GM21619 (cell line): ENCODE measurements around the gene FFAR1.
A peak's percentile ranks its signal among the peaks of the same experiment; 100 is the strongest.
"Not testable (repeated sequence)": the region's sequence is repeated elsewhere in the genome, so short reads cannot be mapped to it uniquely, and the experiment has no call there.

ENCODE experiments used
- ATAC-seq: cut with Tn5 transposase; IDR thresholded peaks from one replicate; pipeline ENCODE4 v1.9.1; 2021; ENCODE audit not compliant: unreplicated experiment

Gene FFAR1

GRCh38 chr19:35341006-35341405 is 6.7 kb upstream of the FFAR1 start:
- no peak for ATAC-seq

- no peak for ATAC-seq
Observed at GRCh38 chr19:35341565-35342225, 6.0 kb upstream of the FFAR1 start.

- ATAC-seq, result no peak
Observed at GRCh38 chr19:35342430-35342829, 5.3 kb upstream of the FFAR1 start.

- no peak for ATAC-seq
Observed at GRCh38 chr19:35344511-35345031, 3.1 kb upstream of the FFAR1 start.

- no peak for ATAC-seq
Observed at GRCh38 chr19:35345671-35346111, 2.0 kb upstream of the FFAR1 start.

GRCh38 chr19:35346193-35347052 is 1.3 kb upstream of the FFAR1 start:
- ATAC-seq, result no peak

- no peak for ATAC-seq
Observed at GRCh38 chr19:35347930-35348298, 212 bp downstream of the FFAR1 start.

- no peak for ATAC-seq
Observed at GRCh38 chr19:35348911-35349611, 1.4 kb downstream of the FFAR1 start.

GRCh38 chr19:35349614-35350521 is 2.2 kb downstream of the FFAR1 start:
- ATAC-seq, result no peak

- no peak for ATAC-seq
Observed at GRCh38 chr19:35350591-35350990, 2.9 kb downstream of the FFAR1 start.

- no peak for ATAC-seq
Observed at GRCh38 chr19:35351411-35352176, 3.9 kb downstream of the FFAR1 start.

- ATAC-seq, result no peak
Observed at GRCh38 chr19:35352177-35352447, 4.4 kb downstream of the FFAR1 start.

GRCh38 chr19:35352448-35353304 is 5.0 kb downstream of the FFAR1 start:
- ATAC-seq, result peak; percentile 43

GRCh38 chr19:35353635-35354034 is 5.9 kb downstream of the FFAR1 start:
- ATAC-seq, result no peak

GRCh38 chr19:35354898-35355297 is 7.2 kb downstream of the FFAR1 start:
- ATAC-seq, result no peak

GRCh38 chr19:35355791-35356460 is 8.2 kb downstream of the FFAR1 start:
- no peak for ATAC-seq

- ATAC-seq, result no peak
Observed at GRCh38 chr19:35357867-35358573, 10.3 kb downstream of the FFAR1 start, which contains the start of gene FFAR3. TSS of gene FFAR3 (plus strand) at chr19:35358460. CDS start at chr19:35358891, 431 bp downstream.

- ATAC-seq, result not testable (repeated sequence)
Observed at GRCh38 chr19:35358834-35359233, 11.1 kb downstream of the FFAR1 start.
